Measurements from ENCODE around the gene SULT1B1. TPM values are rescaled to one million over a fixed set of nuclear protein-coding genes. Genes with fewer than 3 reads are reported as not detected.

Gene SULT1B1
- total RNA-seq, 1 experiment from 2014 or later = not detected

DNA sequence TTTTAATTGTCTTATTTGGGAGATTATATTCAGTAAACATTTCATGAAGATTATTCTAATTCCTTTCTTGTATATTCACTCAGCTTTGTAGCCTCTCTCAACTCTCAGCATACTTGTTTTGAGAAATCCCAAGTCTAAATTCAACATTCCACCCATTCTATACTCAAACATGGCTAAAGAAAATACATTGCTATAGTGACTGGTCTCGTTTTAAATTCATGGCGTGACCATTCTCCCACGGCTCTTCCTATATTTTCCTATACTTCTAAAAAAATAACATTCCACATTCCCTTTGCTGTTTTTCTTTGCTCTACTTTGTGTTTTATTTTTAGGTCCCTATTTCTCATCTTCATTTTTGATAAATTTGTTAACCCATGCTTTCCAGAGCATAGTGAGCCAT, 58.2 kb downstream of the SULT1B1 start:
- H3K4me3 Mint-ChIP-seq = no peak overlapping the region
- H3K4me1 ChIP-seq (ENCODE audit: insufficient read depth, low read length) = no peaks in the 10 kb centered on the region
- H3K9me3 ChIP-seq (ENCODE audit: control insufficient read depth, low read depth, low read length) = no peaks in the 10 kb centered on the region
- no peak overlapping the region for H2BK5ac ChIP-seq (ENCODE audit: insufficient read length, low read length)
- no peak overlapping the region for H3K23ac ChIP-seq (ENCODE audit: insufficient read length, low read depth, low read length)
- H3K9me3 Mint-ChIP-seq = peaks cover 3% of the 10 kb centered on the region in 2 experiments
- DNase-seq = no peak
- no peak overlapping the region for H2AK5ac ChIP-seq (ENCODE audit: insufficient read length, low read length)
- TF ChIP-seq, protein P1, sequence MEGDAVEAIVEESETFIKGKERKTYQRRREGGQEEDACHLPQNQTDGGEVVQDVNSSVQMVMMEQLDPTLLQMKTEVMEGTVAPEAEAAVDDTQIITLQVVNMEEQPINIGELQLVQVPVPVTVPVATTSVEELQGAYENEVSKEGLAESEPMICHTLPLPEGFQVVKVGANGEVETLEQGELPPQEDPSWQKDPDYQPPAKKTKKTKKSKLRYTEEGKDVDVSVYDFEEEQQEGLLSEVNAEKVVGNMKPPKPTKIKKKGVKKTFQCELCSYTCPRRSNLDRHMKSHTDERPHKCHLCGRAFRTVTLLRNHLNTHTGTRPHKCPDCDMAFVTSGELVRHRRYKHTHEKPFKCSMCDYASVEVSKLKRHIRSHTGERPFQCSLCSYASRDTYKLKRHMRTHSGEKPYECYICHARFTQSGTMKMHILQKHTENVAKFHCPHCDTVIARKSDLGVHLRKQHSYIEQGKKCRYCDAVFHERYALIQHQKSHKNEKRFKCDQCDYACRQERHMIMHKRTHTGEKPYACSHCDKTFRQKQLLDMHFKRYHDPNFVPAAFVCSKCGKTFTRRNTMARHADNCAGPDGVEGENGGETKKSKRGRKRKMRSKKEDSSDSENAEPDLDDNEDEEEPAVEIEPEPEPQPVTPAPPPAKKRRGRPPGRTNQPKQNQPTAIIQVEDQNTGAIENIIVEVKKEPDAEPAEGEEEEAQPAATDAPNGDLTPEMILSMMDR (conservative IDR thresholded peaks at IDR 0.05) = no peak
- no peaks in the 10 kb centered on the region for H3K4me1 Mint-ChIP-seq
- H4K8ac ChIP-seq (replicated peaks; ENCODE audit: insufficient read length, low read depth, low read length) = no peak overlapping the region
- no peak overlapping the region for H2BK120ac ChIP-seq (ENCODE audit: low read depth, low read length, poor library complexity, severe bottlenecking)
- H3K27me3 ChIP-seq (ENCODE audit: insufficient read depth, low read length) = no peaks in the 10 kb centered on the region
- no peak overlapping the region for H2BK20ac ChIP-seq (ENCODE audit: low read depth, low read length, poor library complexity, severe bottlenecking)
- H3K18ac ChIP-seq (ENCODE audit: insufficient read length, low read depth, low read length) = no peak overlapping the region
- no peak overlapping the region for H2BK15ac ChIP-seq (ENCODE audit: low read depth, low read length)
- no peaks in the 10 kb centered on the region for H4K20me1 ChIP-seq (ENCODE audit: control insufficient read depth, insufficient read depth, insufficient read length)
- H4K91ac ChIP-seq (ENCODE audit: insufficient read length, low read depth, low read length) = no peak overlapping the region
- H4K5ac ChIP-seq (ENCODE audit: insufficient read length, low read depth, low read length) = no peak overlapping the region
- H3K27me3 Mint-ChIP-seq (ENCODE audit: low read depth) = no peaks in the 10 kb centered on the region
- 100% methylated on average over 1 of the region's 3 CpGs for WGBS (ENCODE audit: extremely low coverage, insufficient read length, low lambda C conversion rate)
- no peak overlapping the region for H3K27ac Mint-ChIP-seq
- no peak overlapping the region for H2BK12ac ChIP-seq (ENCODE audit: insufficient read length, low read depth, low read length)
- H3T11ph ChIP-seq (ENCODE audit: low read length) = no peak overlapping the region
- no peaks in the 10 kb centered on the region for H3K79me2 ChIP-seq (ENCODE audit: insufficient read depth, low read length)
- H2AFZ ChIP-seq (ENCODE audit: low read length) = no peak overlapping the region
- no peaks in the 10 kb centered on the region for H3K79me1 ChIP-seq (ENCODE audit: insufficient read depth, low read depth, low read length, poor library complexity, severe bottlenecking)
- H3K4me2 ChIP-seq (ENCODE audit: insufficient read depth, insufficient read length, low read length) = no peak overlapping the region
- H3K14ac ChIP-seq (ENCODE audit: insufficient read depth, low read length) = no peak overlapping the region
- no peak overlapping the region for H3K27ac ChIP-seq (ENCODE audit: insufficient read length, low read depth, low read length)
- H3K9ac ChIP-seq (ENCODE audit: extremely low read depth, insufficient read length, low read length) = no peak overlapping the region
- no peak overlapping the region for H3K56ac ChIP-seq (ENCODE audit: insufficient read length, low read depth, low read length)
- H3K4ac ChIP-seq (ENCODE audit: low read depth, low read length) = no peak overlapping the region
- H3K36me3 Mint-ChIP-seq (ENCODE audit: insufficient read depth in 1 of 3, low read depth in 3 of 3) = no peaks in the 10 kb centered on the region
- no peaks in the 10 kb centered on the region for H3K23me2 ChIP-seq (ENCODE audit: insufficient read length, low read depth, low read length, poor library complexity, severe bottlenecking)

Measured in H9 (cell line).